ENCODE results near the gene TRIM7. TPM values are rescaled to one million over a fixed set of nuclear protein-coding genes. Genes with fewer than 3 reads are reported as not detected.

Gene TRIM7
- total and polyA plus RNA-seq, 9 of the 15 experiments (the other 6 are each of a cell fraction or from before 2014, with no cell fraction given), result 2.6 to 14.9 (median 8.9) TPM

DNA sequence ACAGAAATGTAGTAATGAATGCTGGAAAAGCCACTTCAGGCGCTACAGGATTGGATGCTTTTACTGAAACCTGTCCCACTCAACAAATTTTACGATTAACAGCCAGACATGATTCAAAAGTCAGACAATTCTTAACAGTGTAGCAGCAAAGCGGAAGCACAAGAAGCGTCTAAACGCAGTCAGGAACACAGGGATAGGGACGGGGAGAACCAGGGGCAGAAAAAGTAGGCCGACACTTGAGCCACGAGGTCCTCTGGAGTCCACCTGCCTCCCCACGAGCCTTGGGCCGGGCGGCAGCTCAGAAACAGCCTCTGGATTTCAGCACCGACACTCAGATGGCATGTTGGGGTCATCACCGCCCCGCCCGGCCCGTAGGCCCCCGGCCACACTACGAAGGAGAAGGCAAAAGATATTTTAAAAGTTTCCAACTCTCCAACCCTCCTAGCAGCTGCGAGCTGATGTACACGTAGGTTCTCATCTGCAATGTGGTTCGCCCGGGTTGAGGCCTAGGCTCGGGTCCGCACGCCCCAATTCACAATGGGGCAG is 38.1 kb upstream of the TRIM7 start (continued):
- no peak for TF ChIP-seq DMBX1 (CRISPR knock-in tag; IDR thresholded peaks at IDR 0.05; ENCODE audit: borderline replicate concordance)
- TF ChIP-seq NFRKB (IDR thresholded peaks at IDR 0.05; ENCODE audit: low read depth), result no peak
- TF ChIP-seq FOXA3 (CRISPR knock-in tag; conservative IDR thresholded peaks at IDR 0.05 in 1 of 2, IDR thresholded peaks at IDR 0.05 in 1 of 2), result 0 out of 4 replicates have a peak, but pooled peaks of 1 of the 2 experiments have one; percentile 8
- TF ChIP-seq TBL1XR1 (IDR thresholded peaks at IDR 0.05; ENCODE audit: low read length in 2 of 2), result no peak
- TF ChIP-seq ZFP36 (IDR thresholded peaks at IDR 0.05; ENCODE audit: low read depth, low read length, partially characterized antibody), result no peak
- TF ChIP-seq GABPB2 (CRISPR knock-in tag; conservative IDR thresholded peaks at IDR 0.05), result no peak

DNA sequence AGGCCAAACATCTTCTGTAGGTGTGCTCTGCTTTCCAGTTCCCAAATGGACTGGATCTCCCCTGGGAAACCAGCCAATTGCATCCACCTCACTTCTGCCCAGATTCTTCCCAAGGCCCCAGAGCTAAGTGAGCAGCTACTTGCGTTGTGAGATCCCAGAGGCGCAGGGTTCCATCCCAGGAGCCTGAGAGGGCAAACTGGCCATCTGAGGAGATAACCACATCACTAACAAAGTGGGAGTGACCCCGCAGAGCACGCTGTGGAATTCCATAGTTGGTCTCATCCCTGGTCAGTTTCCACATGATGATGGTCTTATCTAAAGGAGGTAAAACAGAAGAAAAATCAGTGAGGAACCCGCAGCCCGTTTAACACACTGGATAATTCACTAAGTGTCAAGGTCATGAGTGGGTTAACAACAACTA is 37.0 kb upstream of the TRIM7 start:
- BruUV-seq (replicated peaks), result no TSS peak
- CTCF ChIA-PET (ENCODE audit: low intra/inter-chr PET ratio), result interaction anchor here (0.7 kb wide), 1 partner anchor 14 kb away, joined by 3 read pairs; no protein-coding TSS in a partner anchor
- Histone ChIP-seq H3K36me3 (ENCODE audit: control insufficient read depth, insufficient read depth, low read length) (peaks cover 64% of the 10 kb centered on the region), H3K27me3 (ENCODE audit: control insufficient read depth in 2 of 2, insufficient read depth in 2 of 2, low read length in 2 of 2) (no peaks in the 10 kb centered on the region), H3K9me3 (replicated peaks; ENCODE audit: control insufficient read depth, insufficient read depth, low read depth, low read length) (no peaks in the 10 kb centered on the region), H2AFZ (ENCODE audit: low read depth, low read length) (no peak overlapping the region), H3K4me1 (replicated peaks in 1 of 2; ENCODE audit: control insufficient read depth in 2 of 2, insufficient read depth in 2 of 2, low read length in 2 of 2) (peaks cover 31 to 49% of the 10 kb centered on the region in 2 experiments; a peak in 4 of 5 replicates), H3K79me2 (ENCODE audit: control insufficient read depth, insufficient read depth, low read length) (peaks cover 93% of the 10 kb centered on the region), H3K4me3 (peak overlapping the region; percentile 94), H3K9me1 (ENCODE audit: control insufficient read depth, insufficient read depth, low read length) (peaks cover 8% of the 10 kb centered on the region), H3K9ac (ENCODE audit: insufficient read depth in 1 of 2, low read depth in 2 of 2, low read length in 2 of 2) (peak overlapping the region; percentile 99 to 100), H3K27ac (ENCODE audit: extremely low read depth, low read depth, low read length) (peak overlapping the region; percentile 99), H3K4me2 (ENCODE audit: insufficient read depth, low read length) (peak overlapping the region; percentile 93), H4K20me1 (replicated peaks; ENCODE audit: control insufficient read depth, insufficient read depth, low read length) (peaks cover 55% of the 10 kb centered on the region)
- in situ Hi-C loops (cut with MboI) (no loop called here), intact Hi-C loops (cut with micrococcal nuclease) (no loop called here)
- no peak for FAIRE-seq
- ATAC-seq, result no peak
- 5% methylated on average over 6 of the region's 6 CpGs for WGBS (ENCODE audit: insufficient coverage, low coverage, missing lambda C conversion rate)
- POLR2A ChIA-PET, result interaction anchor here (1.2 to 17.5 kb wide), 5 partner anchors 8 to 61 kb away, joined by 3 to 185 read pairs (median 5); partner anchors contain the start of genes TRIM41 and TRIM52
- DNase-seq (ENCODE audit: extremely low read depth in 1 of 4, low spot score in 3 of 4), result no peak
- 0 out of 4 replicates have a peak, but pooled peaks of 1 of the 2 experiments have one; percentile 31 for TF ChIP-seq SIN3A (IDR thresholded peaks at IDR 0.05; ENCODE audit: borderline replicate concordance in 2 of 2, control insufficient read depth in 1 of 2, low read depth in 2 of 2, low read length in 2 of 2)
- peak; percentile 92 for TF ChIP-seq RBM39 (optimal IDR thresholded peaks at IDR 0.05; ENCODE audit: low read depth, low read length)
- no peak for TF ChIP-seq BCL6 (CRISPR knock-in tag; IDR thresholded peaks at IDR 0.05)
- 0 out of 2 replicates have a peak, but pooled peaks have one; percentile 31 for TF ChIP-seq RBFOX2 (IDR thresholded peaks at IDR 0.05; ENCODE audit: low read depth, low read length)
- 0 out of 2 replicates have a peak, but pooled peaks have one; percentile 60 for TF ChIP-seq FOXK1 (CRISPR knock-in tag; IDR thresholded peaks at IDR 0.05; ENCODE audit: borderline replicate concordance)
- TF ChIP-seq, protein P1, sequence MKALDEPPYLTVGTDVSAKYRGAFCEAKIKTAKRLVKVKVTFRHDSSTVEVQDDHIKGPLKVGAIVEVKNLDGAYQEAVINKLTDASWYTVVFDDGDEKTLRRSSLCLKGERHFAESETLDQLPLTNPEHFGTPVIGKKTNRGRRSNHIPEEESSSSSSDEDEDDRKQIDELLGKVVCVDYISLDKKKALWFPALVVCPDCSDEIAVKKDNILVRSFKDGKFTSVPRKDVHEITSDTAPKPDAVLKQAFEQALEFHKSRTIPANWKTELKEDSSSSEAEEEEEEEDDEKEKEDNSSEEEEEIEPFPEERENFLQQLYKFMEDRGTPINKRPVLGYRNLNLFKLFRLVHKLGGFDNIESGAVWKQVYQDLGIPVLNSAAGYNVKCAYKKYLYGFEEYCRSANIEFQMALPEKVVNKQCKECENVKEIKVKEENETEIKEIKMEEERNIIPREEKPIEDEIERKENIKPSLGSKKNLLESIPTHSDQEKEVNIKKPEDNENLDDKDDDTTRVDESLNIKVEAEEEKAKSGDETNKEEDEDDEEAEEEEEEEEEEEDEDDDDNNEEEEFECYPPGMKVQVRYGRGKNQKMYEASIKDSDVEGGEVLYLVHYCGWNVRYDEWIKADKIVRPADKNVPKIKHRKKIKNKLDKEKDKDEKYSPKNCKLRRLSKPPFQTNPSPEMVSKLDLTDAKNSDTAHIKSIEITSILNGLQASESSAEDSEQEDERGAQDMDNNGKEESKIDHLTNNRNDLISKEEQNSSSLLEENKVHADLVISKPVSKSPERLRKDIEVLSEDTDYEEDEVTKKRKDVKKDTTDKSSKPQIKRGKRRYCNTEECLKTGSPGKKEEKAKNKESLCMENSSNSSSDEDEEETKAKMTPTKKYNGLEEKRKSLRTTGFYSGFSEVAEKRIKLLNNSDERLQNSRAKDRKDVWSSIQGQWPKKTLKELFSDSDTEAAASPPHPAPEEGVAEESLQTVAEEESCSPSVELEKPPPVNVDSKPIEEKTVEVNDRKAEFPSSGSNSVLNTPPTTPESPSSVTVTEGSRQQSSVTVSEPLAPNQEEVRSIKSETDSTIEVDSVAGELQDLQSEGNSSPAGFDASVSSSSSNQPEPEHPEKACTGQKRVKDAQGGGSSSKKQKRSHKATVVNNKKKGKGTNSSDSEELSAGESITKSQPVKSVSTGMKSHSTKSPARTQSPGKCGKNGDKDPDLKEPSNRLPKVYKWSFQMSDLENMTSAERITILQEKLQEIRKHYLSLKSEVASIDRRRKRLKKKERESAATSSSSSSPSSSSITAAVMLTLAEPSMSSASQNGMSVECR (CRISPR knock-in tag; IDR thresholded peaks at IDR 0.05), result peak; percentile 37; the same call in 1 of the 2 replicates
- TF ChIP-seq ZNF263 (CRISPR knock-in tag; IDR thresholded peaks at IDR 0.05; ENCODE audit: borderline replicate concordance), result 0 out of 2 replicates have a peak, but pooled peaks have one; percentile 26
- TF ChIP-seq NR3C1 (CRISPR knock-in tag; IDR thresholded peaks at IDR 0.05), result no peak
- 0 out of 2 replicates have a peak, but pooled peaks have one; percentile 24 for TF ChIP-seq KLF13 (tag; IDR thresholded peaks at IDR 0.05; ENCODE audit: borderline replicate concordance, low read depth)
